Erythroblast (primary cell): ENCODE results near the gene TOM1L2.
"Not testable (repeated sequence)": the region's sequence is repeated elsewhere in the genome, so short reads cannot be mapped to it uniquely, and the experiment has no call there.

ENCODE experiments used
- DNase-seq, 2 experiments: peaks; one replicate each; lab custom pipeline; 2025; lab: John Stamatoyannopoulos, UW
- GATA1 ChIP-seq: IDR thresholded peaks from 2 replicates; pipeline ENCODE4 v1.6.1; 2011; ENCODE audit warnings: low read depth, mild to moderate bottlenecking, control low read depth, low read length, moderate library complexity
- POLR2A ChIP-seq: IDR thresholded peaks from 2 replicates; pipeline ENCODE4 v1.6.1; 2011; ENCODE audit warnings: mild to moderate bottlenecking, low read length

TOM1L2 gene

DNA sequence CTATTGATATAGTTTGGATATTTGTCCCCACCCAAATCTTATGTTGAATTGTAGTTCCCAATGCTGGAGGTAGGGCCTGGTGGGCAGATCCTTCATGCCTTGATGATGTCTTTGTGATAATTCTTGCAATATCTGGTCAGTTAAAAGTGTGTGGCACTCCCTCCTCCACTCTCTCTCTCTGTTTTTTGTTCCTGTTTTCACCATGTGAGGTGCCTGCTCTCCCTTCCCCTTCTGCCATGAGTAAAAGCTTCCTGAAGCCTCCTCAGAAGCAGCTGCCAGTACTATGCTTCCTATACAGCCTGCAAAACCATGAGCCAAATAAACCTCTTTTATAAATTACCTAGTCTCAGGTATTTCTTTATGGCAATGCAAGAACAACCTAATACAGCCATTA lies 47.3 kb downstream of the TOM1L2 start:
- TF ChIP-seq POLR2A (no peak), GATA1 (no peak)
- no peak for DNase-seq

DNA sequence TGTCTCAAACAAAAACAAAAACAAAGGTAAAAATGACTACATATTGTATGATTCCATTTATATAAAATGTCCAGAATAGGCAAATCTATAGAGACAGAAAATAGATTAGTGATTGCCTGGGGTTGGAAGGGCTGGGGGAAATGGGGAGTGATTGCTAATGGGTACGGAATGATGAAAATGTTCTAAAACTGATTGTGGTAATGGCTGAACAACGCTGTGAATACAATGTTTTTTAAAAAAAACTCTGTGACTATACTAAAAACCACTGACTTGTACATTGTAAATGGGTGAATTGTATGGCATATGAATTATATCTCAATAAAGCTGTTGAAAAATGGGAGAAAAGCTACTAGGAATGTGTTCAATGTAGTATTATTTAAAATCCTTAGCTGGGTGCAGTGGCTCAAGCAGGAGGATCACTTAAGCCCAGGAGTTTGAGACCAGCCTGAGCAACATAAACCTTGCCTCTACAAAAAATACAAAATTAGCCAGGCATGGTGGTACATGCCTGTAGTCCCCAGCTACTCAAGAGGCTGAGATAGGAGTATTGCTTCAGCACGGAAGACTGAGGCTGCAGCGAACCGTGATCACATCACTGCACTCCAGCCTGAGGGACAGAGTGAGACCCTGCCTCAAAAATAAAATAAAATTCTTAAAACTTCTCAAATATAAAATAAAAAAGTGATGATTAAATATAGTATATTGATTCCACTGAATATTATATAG lies 47.9 kb downstream of the TOM1L2 start:
- TF ChIP-seq GATA1 (no peak), POLR2A (no peak)
- DNase-seq = no peak

DNA sequence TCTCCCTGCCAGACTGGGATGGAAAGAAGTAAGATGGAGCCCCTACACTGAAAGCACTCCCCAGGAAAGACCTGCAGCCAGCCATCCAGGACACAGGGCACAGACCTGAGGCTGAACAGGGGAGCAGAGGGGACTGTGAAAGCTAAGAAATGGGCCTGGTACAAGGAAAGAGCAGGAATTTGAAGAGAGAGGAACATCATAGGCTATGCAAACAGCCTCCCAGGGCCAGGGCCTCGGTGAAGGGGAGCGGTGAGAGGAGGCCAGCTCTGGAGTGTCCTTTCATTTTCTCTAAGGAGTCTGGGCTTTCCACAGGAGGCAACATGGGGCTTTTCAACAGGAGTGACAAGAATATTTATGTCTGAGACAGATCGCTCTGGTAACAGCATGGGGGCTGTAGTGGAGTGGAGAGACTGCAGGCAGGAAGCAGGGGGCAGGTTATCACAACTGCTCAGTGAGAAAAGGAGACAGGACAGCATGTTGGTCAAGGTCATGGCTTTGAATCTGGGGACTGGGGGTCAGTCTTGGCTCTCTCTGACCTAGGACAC lies 50.1 kb downstream of the TOM1L2 start:
- TF ChIP-seq GATA1 = no peak
- TF ChIP-seq POLR2A = no peak
- DNase-seq = no peak

DNA sequence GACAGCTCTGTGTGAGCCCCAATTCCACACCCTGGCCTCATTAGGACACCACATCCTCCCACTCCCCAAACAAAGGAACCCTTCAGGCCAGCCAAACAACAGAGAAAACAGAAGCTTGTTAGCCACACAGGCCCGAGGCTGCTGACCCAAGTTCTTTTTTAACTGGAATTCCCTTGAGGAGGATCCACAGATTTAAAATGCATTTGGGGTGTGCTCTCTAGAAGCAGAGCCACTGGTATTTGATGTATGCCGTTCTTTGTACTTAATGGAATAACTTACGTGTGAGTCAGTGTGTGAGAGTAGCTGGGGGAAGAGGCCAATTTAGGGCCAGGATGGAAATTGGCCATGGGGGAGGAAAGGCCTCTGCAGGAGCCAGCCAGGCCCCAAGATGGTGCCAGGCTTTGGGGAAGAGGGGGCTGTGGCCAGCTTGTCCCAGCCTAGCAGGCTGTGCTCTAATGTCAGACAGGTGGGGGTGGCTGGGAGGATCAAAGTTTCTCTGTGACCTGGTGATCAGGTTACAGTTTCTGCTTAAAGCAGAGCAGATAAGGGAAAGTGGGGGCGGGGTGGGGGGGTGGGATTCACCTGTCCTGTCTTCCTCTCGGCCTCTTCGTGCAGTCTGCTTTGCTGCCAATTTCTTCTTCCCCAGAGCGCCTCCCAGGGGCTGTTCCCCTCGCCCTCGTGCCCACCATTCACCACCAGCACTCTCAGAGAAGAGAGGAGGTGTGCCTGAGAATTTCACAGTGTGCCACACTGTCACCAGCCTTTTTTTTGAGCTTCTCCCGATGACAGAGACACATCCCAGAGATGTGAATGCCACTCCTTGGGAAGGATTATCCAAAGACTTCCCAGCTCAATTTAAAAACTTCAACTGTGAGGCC lies 50.8 kb downstream of the TOM1L2 start:
- TF ChIP-seq POLR2A (no peak), GATA1 (no peak)
- DNase-seq = no peak

DNA sequence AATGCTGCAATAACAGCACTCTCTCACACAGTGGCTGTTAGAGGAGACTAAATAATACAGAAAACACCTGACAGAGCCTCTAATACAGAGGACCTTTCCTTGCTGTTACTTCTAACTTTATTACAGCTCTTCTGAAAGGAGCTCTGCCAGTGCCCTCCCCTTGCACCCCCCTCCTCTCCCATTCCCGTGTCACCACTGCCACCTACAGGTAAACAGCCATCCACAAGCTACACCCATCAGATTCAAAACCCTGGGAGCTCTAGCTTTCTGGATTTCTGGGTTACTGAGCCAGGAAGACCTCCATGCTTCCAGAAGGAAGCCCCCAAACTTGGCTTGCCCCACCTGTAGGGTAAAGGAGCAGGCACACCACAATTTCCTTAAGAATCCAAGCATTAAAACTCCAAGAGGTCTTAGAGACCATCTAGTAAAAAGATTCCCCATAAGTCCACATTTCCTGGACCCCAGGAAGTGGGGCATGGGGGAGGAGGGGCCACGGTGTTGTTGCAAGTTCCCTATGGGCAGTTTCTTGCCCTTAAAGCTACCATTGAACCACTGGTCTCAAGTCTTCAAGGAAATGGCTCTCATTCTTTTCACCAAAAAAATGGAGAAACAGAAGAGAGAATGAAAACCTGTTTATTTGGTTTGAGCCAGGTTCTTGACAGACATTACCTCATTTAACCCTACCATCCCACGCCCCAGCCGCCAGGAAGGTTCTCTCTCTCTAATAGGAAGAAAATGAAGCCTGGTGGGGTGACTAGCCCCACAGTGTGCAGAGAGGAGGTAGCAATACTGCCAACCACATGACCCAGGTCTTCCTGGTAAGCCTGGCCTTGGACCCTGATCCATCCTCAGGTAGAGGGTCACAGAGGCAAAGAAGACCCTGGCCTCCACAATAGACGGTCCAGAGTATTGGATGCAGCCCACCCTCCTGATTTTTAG lies 52.8 kb downstream of the TOM1L2 start:
- peak; percentile 70 to 85 for DNase-seq
- no peak for TF ChIP-seq GATA1
- TF ChIP-seq POLR2A = no peak

DNA sequence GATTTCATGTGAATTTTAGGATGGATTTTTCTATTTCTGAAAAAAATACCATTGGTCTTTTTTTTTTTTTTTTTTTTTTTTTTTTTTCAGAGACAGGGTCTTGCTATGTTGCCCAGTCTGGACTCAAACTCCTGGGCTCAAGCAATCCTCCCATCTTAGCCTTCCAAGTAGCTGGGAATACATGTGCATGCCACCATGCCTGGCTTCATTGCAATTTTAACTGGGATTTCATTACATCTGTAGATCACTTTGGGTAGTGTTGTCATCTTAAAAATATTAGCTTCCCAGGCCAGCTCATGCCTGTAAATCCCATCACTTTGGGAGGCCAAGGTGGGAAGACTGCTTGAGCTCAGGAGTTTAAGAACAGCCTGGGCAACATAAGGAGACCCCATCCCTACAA lies 54.8 kb downstream of the TOM1L2 start:
- no peak for TF ChIP-seq GATA1
- no peak for DNase-seq

DNA sequence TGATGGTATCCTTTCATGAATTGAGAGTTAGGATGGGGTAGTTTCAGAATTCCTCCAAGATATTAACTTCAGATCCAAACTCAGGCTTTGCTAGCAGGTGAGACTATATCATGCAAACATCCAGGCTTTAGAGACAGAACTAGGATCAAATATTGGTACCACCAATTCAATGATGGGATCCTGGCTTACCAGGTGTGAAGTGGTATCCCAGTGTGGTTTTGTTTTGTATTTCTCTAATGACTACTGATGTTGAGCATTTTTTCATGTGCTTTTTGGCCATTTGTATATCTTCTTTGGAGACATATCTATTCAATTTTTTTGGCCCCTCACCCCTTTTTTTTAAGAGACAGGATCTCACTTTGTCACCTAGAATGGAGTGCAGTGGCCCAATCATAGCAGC lies 57.0 kb downstream of the TOM1L2 start:
- DNase-seq = no peak
- TF ChIP-seq POLR2A = no peak
- no peak for TF ChIP-seq GATA1

DNA sequence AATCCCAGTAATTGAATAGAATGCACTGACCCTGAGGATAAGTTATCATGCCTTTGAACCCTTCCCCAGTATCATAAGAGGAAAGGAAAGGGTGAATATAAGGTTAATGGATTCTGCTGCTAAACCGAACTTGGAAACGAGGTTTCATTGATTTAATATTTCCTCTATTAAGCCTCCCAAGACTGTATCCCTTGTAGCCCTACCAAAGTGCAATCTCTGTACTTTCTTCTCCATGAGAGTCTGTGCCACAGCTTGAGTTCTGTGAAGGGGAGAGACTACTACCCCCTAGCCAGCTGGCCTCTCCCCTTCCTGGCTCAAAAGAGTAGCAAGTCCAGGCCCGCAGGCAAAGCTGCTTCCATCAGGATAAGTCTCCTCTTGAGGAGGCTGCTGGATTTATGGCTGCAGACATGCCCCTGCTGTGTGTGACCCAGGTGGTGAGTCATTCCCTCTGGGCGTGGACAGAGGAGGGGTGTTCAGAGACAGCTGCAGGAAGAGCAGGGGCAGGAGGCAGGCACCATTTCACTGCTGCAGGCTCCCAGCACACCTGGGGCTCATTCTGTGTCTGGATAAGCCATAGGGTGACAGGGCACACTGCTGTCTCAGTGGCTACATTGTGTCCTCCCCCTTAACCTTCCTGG lies 58.4 kb downstream of the TOM1L2 start:
- TF ChIP-seq GATA1 = no peak
- DNase-seq = peak; percentile 32 to 68

DNA sequence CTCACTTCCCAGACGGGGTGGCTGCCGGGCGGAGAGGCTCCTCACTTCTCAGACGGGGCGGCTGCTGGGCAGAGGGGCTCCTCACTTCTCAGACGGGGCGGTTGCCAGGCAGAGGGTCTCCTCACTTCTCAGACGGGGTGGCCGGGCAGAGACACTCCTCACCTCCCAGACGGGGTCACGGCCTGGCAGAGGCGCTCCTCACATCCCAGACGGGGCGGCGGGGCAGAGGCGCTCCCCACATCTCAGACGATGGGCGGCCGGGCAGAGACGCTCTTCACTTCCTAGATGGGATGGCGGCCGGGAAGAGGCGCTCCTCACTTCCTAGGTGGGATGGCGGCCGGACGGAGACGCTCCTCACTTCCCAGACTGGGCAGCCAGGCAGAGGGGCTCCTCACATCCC lies 59.9 kb downstream of the TOM1L2 start:
- DNase-seq = not testable (repeated sequence)

DNA sequence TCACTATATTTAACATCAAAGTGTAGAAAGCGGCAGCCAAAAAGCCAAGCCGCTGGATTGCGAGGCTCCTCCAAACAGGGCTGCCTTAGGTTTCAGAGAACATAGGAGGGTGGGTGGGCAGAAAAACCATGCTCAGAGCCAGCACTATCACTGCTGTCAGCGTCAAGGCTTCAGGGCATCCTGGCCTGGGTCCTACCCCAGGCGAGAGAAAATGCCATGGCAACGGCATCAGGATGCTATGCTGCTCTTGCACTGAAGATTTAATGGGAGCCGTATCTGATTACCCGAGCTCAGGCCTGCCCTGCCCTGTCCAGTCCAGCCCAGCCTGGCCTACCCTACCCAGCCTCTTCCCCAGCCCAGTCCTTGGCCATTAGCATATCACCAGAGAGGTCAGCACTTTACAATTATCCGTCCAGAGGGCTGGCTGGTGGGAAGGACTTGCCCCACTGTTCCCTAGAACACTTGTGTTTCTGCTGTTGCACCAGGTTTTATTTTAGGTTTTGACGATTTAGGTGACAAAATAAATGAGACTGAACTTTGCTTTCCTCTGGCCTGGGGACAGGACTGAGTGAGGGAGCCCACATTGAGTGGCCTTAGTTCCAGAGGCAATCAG lies 61.1 kb downstream of the TOM1L2 start:
- TF ChIP-seq POLR2A (no peak), GATA1 (no peak)
- DNase-seq = no peak

DNA sequence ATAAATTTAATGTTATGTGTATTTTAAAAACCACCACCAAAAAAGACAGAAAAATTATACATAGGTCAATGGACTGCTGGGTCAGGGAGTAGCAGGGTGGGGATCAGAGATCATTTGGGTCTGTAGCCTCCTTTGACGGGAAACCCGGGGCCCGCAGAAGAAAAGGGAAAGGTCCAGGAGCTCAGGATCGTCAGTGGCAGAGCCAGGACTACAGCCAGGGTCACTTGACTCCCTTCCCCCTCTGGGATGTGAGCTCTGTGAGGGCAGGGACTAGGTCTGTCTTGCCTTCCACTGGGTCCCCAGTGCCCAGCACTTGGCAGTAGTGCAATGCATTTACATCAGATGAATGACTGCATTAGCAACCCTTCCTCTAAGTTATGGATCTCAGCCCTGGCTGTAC lies 62.1 kb downstream of the TOM1L2 start:
- TF ChIP-seq GATA1 = no peak
- TF ChIP-seq POLR2A = no peak
- no peak for DNase-seq

DNA sequence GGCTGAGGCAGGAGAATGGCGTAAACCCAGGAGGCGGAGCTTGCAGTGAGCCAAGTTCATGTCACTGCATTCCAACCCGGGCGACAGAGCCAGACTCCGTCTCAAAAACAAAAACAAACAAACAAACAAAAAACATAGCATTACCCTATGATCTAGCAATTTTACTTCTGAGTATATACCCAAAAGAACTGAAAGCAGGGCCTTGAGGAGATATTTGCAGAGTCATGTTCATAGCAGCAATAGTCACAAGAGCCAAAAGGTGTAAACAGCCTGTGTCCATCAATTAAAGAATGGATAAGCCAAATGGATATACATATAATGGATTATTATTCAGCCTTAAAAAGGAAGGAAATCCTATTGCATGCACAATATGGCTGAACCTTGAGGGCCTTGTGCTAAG lies 63.1 kb downstream of the TOM1L2 start:
- DNase-seq = peak in 1 of 2 experiments; percentile 38

More for the DNA sequence above, 63.1 kb downstream of the TOM1L2 start:
- TF ChIP-seq POLR2A (no peak), GATA1 (no peak)
